NK-92 treated with Interleukin-12 subunit alpha and Interleukin-12 subunit beta, amount 100 ng/mL, for 24 hours (cell line): Measurements from ENCODE around the gene SH3BGRL.
"Not testable (repeated sequence)": the region's sequence is repeated elsewhere in the genome, so short reads cannot be mapped to it uniquely, and the experiment has no call there.

Source experiments
- DNase-seq: peaks from one replicate; lab custom pipeline; 2025; lab: John Stamatoyannopoulos, UW

SH3BGRL gene

DNA sequence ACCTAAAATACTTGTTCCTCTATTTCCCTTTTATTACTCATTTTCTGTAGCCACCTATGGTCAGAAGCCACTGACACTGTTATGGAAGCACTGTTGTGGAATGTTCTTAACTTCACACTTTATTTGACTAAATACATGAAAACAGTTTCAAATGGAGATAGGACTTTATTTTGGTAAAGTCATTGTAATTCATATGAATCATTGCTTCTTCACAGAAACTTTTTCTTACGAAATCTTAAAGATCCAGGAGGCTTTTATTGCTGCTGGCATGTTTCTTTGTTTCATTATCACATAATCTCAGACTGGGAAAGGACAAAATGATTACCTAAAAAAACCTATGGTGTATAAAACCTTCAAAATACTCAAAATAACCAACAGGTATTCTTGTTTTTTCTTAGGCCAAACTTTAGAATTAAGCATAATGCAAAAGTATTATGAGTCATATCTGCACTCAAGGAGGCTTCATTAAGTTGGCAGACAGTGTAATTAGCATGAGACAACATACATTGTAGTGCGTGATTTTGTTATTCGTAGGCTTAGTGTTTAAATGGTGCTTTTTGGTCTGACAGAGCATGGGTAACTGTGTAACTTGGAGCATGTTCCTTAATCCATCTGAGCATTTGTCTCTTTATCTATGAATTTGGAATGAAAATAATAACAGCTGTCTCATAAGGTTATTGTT is 58.0 kb downstream of the SH3BGRL start:
- DNase-seq, result no peak

DNA sequence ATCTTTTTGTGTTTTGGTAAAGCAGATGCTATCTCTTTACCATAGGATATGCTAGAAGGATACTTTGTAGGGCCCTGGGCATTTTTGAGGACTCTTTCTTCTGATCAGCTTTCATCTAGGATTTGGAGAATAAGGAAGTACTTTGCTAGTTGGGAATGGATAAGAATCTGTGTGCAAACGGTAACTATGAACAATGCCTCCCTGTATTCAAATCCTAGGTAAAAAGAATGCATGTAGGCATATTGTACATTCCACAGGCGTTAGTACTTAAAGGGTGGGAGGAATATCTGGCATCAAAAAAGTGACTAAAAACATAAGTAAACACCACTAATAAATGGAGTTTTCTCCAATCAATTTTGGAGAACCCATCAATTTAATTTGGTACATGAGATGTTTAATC is 59.7 kb downstream of the SH3BGRL start:
- DNase-seq, result no peak

- DNase-seq, result no peak
Observed at GRCh38 chrX:81263059-81263458, 61.2 kb downstream of the SH3BGRL start.

- DNase-seq, result no peak
Observed at GRCh38 chrX:81278616-81279015, 76.7 kb downstream of the SH3BGRL start.

DNA sequence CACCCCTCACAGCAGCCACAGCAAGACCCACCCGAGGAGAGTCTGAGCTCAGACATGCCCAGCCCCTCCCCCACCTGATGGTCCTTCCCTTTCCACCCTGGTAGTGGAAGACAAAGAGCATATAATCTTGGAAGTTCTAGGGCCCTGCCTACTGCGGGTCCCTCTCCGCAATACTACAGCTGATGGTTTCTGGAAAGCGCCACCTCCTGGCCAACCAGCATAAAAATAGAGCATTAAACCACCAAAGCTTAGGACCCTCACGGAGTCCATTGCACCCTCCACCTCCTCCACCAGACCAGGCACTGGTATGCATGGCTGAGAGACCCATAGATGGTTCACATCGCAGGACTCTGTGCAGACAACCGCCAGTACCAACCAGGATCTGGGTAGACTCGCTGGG is 78.2 kb downstream of the SH3BGRL start:
- no peak for DNase-seq

DNA sequence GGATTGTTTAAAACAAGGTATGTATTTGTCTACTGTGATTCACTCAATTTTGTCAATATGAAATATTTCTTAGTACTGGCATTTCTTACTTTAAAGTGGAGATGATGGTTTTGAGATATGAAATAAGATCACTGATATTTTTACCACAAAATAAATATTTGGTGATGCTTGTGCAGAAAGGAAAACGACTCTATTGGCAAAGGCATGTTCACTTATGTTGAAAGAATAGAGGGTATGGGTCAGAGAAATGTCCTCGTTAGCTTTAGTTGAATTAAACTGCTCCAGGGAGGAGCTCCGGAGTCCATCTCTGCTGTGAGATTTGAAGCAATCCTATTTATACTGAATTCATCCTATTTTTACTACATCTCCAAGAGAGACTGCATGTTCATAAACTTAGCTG is 84.2 kb downstream of the SH3BGRL start:
- no peak for DNase-seq

DNA sequence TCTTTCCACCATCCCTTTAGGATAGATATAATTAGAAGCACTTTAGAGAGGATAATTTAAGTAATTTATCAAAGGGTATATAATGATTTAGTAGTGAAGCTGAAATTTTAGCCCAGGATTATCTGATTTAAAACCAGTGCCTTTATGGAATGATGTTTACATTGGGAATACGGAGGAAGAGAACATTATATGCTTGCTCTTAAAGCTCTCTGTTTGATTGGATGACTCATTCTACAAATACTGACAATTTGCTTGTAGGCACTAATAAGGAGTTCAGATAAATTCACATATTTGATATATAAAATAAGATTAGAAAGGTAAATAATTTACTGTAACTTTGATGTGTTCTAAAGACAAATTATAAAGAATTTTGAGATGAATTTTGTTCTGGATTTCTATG is 84.7 kb downstream of the SH3BGRL start:
- DNase-seq, result no peak

DNA sequence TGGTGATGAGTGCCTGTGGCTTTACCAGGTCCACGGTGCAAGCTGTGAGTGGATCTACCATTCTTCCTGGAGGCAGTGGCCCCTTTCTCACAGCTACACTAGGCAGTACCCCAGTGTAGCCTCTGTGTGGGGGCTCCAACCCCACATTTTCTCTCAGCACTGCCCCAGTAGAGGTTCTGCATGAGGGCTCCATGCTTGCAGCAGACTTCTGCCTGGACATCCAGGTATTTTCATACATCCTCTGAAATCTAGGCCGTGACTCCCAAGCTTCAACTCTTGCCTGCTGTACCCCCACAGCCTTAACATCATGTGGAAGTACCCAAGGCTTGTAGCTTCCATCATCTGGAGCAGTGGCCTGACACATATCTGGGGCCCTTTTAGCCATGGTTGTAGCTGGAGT is 90.1 kb downstream of the SH3BGRL start:
- no peak for DNase-seq

DNA sequence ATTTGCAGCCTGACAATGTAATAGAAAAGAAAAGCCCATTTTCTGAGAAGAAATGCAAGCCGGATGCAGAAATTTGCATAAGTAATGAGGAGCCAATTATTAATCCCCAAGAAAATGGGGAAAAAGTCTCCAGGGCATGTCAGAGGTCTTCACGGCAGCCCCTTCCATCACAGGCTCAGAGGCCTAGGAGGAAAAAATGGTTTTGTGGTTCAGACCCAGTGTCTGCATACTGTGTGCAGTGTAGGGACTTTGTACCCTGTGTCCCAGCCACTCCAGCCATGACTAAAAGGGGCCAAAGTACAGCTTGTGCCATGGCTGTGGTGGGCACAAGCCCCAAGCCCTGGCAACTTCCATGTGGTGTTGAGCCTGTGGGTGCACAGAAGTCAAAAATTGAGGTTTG is 92.2 kb downstream of the SH3BGRL start:
- no peak for DNase-seq

GRCh38 chrX:81301877-81302276 is 100.0 kb downstream of the SH3BGRL start:
- DNase-seq, result no peak

DNA sequence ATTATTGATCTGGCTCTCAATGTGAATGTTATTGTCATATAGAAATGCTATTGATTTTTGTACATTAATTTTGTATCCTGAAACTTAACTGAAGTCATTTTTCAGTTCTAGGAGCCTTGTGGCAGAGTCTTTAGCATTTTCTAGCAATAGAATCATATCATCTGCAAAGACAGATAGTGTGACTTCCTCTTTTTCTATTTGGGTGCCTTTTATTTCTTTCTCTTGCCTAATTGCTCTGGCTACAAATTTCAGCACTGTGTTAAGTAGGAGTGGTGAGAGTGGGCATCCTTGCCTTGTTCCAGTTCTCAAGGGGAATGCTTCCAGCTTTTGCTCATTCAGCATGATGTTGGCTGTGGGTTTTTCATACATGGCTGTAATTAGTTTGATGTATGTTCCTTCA is 102.7 kb downstream of the SH3BGRL start:
- no peak for DNase-seq

DNA sequence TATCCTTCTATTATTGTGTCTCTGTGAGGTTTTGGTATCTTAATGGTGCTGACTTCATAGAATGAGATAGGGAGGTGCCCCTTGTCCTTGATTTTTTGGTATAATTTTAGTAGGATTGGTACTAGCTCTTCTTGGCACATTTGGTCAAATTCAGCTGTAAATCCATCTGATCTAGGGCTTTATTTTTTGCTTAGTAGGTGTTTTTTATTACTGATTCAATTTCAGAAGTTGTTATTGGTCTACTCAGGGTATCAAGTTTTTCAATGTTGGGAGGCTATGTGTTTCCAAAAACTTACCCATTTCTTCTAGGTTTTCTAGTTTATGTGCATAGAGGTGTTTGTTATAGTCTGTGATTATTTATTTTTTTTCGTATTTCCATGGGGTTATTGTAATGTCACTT is 103.3 kb downstream of the SH3BGRL start:
- no peak for DNase-seq

DNA sequence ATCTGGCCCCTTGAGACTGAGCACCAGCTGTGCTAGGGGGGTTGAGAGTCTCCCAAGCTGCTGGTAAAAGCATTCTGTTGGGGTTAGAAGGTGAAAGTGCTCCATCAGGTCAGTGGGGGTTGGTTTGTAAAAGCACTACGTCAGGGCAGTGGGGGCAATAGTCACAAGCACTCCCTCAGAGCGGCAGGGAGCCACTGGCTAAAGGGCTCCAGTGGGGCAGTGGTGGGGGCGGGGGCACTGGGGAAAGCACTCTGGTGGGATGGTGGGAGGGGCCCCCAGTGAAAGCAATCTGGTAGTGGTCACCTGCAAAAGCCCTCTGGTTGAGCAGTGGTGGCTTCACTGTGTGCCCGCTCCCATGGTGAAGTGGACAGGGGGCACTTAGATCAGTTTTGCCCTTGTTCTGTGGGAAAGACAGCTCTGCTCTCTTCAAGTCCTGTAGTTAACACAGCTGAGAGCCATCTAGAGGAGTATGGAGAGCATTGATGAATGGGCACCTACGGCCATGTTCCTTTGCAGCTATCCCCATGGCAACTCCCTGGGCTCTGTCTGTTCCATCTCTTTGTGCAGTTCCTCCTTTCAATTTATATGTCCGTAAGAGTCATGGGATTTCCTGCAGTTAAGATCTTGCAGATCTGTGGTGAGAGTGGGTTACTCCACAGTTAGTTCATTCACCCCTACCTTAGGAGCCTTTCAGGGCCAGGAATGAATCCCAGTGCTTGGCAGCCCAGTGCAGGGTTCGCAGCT is 106.4 kb downstream of the SH3BGRL start:
- DNase-seq, result no peak

DNA sequence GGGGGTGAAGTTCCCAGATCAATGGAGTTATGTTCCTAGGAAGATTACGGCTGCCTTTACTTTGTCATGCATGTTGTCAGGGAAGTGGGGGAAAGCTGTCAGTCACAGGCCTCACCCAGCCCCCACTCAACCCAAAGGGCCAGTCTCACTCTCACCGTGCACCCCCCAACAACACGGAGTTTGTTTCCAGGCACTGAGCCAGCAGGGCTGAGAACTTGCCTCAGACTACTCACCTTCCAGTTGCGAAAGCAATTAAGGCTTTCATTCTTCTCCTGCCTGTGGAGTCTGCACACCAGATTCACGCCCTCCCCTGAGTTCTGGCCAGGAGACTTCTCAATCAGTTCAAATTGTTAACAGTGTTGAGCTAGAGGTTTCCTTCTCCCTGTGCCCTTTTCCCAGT is 114.3 kb downstream of the SH3BGRL start:
- DNase-seq, result no peak

DNA sequence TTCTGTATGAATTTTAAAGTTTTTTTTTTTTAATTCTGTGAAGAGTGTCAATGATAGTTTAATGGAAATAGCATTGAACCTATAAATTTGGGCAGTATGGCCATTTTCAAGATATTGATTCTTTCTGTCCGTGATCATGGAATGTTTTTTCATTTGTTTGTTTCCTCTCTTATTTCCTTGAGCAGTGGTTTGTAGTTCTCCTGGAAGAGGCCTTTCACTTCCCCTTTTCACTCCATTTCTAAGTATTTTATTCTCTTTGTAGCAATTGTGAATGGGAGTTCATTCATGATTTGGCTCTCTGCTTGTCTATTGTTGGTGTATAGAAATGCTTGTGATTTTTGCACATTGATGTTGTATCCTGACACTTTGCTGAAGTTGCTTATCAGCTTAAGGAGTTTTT is 129.8 kb downstream of the SH3BGRL start:
- not testable (repeated sequence) for DNase-seq

GRCh38 chrX:81336455-81337152 is 134.7 kb downstream of the SH3BGRL start:
- no peak for DNase-seq

DNA sequence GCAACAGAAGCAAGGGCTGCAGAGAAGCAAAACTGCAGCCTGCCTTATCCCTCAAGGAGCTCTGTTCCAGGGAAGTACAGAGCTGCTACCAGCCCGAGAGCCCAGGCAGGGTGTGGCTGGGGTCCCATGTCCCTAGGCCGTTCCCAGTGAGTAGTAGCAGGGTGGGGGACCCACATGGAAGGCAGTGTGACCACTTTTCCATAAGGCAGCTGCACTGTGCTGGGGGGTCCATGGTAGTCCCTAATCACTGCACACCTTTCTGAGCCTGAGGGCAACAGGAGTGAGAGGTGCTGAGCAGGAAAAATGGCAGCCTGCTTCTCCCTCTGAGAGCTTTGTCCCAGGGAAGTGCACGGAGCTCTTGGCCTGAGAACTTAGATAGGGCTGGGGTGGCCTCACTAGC is 135.9 kb downstream of the SH3BGRL start:
- no peak for DNase-seq

GRCh38 chrX:81338924-81339323 is 137.0 kb downstream of the SH3BGRL start:
- DNase-seq, result no peak

- DNase-seq, result not testable (repeated sequence)
Observed at GRCh38 chrX:81345296-81345695, 143.4 kb downstream of the SH3BGRL start.
